HG03354 (cell line): ENCODE results near the gene DDX42.
"Not testable (repeated sequence)": the region's sequence is repeated elsewhere in the genome, so short reads cannot be mapped to it uniquely, and the experiment has no call there.

ENCODE experiments used
- ATAC-seq: cut with Tn5 transposase; IDR thresholded peaks from one replicate; pipeline ENCODE4 v1.9.1; 2021; ENCODE audit warnings: mild to moderate bottlenecking; ENCODE audit not compliant: unreplicated experiment, poor library complexity, severe bottlenecking

The DDX42 gene

GRCh38 chr17:63775420-63775819 is 1.4 kb downstream of the DDX42 start:
- no peak for ATAC-seq

DNA sequence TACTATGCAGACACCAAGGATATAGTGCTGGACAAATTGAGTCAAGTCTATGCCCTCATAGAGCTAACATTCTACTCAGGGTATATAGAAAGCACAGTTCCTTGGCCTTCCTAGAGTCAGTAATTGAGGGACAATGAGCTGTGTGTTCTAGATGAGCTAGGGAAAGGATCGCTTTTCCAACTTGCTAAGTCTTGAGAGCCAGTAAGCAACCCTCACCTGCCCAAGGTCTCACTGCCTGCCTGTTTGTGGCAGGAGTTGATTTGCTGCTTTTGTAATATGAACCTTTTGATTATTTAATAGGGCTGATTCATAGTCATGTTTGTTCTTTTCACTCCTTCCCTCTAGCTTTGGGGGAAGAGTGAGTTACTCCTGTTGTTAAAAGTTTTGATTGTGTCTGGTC is 6.5 kb downstream of the DDX42 start:
- ATAC-seq: no peak

GRCh38 chr17:63780928-63781327 is 7.0 kb downstream of the DDX42 start:
- no peak for ATAC-seq

DNA sequence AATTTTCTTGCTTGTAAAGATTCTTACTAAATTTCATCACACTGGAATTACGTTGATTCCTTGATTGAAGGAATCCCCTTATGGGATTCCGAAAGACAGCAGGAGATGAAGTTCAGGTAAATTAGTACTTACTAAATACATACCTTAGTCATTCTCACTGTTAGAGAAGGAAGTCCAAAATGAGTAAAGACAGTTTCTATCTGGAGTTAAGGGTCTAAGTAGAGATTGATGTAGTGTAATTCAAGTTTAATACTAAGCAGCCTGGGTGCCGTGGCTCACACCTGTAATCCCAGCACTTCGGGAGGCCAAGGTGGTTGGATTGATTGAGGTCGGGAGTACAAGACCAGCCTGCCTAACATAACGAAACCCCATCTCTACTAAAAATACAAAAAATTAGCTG is 9.6 kb downstream of the DDX42 start:
- no peak for ATAC-seq

- ATAC-seq: no peak
These were observed 11.6 kb downstream of the DDX42 start for GRCh38 chr17:63785556-63785955.

- ATAC-seq: no peak
These were observed 12.1 kb downstream of the DDX42 start for GRCh38 chr17:63786117-63786516.

DNA sequence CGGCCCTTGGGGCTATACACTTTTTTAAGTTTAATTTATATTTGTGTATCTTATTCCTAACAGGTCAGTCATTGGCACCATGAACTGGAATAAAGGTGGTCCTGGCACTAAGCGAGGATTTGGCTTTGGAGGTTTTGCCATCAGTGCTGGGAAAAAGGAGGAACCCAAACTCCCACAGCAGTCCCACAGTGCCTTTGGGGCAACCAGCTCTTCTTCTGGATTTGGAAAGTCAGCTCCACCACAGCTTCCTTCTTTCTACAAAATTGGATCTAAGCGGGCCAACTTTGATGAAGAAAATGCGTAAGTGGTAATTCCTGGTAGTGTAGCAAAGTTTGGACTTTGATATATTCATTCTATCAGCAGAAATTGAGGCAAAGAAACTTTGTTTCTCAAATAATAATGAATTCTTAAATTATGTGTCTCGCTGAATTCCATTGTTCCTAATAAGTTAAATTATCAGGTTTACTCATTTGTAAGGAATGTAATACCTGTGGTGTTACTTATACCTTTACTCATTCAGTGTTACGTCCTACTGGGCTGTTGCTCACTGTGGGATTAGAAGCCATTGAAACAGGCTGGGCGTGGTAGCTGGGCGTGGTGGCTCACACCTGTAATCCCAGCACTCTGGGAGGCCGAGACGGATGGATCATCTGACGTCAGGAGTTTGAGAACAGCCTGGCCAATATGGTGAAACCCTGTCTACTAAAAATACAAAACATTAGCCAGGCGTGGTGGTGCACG is 13.2 kb downstream of the DDX42 start:
- ATAC-seq: no peak

- no peak for ATAC-seq
These were observed 16.1 kb downstream of the DDX42 start for GRCh38 chr17:63790057-63790456.

DNA sequence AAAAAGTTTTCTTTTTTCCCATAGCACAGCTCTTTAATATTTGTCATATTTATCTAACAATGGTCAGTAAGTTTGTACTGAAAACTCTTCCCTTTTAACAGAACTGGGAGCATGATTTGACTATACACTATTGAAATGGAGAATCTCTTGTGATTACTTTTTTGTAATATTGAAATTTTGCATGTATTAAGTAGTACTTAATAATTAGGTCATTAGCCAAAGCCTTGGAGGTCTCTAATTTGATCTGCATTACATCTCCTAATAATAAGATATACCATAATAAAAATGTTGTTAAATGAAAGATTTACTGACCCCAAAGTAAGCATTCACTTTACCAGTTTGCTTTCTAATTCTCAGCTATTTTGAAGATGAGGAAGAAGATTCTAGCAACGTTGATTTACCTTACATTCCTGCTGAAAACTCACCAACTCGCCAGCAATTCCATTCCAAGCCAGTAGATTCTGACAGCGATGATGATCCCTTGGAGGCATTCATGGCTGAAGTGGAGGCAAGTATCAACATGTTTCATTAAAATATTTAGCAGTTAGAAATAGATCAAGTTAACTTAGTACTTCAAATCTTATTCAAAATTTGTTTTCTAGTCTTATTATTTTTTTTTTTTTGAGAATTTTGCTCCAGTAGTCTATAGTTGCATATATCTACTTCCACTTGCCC is 18.2 kb downstream of the DDX42 start:
- no peak for ATAC-seq

DNA sequence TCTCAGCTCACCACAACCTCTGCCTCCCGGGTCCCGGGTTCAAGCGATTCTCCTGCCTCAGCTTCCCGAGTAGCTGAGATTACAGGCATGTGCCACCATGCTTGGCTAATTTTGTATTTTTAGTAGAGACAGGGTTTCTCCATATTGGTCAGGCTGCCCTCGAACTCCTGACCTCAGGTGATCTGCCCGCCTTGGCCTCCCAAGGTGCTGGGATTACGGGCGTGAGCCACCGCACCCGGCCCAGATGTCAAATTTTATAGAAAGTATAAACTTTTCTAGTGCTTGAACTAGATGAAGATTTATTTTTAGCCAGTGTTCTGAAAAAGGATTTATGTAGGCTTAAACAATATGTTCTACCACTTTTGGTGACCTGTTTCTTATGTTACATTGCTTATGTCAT is 22.4 kb downstream of the DDX42 start:
- not testable (repeated sequence) for ATAC-seq

DNA sequence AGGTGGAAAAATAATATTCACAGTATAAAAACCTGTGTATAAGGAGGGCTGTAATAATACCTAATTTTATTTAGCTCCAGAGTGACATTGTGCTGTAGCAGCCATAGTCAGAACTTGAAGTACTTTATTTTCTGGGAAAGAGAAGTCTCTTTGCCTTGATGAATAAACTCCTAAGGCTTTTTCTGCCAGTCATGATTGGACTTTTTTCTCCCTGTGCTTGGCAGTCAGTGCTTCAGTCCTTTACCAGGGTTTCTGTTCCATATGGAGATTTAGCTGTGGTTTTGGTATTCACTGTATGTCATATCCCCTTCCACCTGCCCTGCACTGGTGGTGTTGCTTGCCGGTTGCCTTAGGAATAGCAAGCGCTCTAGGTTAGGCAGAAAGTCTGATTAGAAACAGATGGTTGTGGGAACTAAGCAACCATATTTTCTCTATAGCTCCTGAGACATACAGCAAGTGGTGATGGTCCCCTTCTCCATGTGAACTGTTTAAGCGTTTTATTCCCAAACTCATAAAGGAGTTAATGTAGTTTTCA is 24.7 kb downstream of the DDX42 start:
- no peak for ATAC-seq

- no peak for ATAC-seq
These were observed 26.8 kb downstream of the DDX42 start for GRCh38 chr17:63800783-63801182.

- no peak for ATAC-seq
These were observed 30.4 kb downstream of the DDX42 start for GRCh38 chr17:63804328-63804727.

- no peak for ATAC-seq
These were observed 31.6 kb downstream of the DDX42 start for GRCh38 chr17:63805591-63805990.

- no peak for ATAC-seq
These were observed 36.0 kb downstream of the DDX42 start for GRCh38 chr17:63809970-63810369.

DNA sequence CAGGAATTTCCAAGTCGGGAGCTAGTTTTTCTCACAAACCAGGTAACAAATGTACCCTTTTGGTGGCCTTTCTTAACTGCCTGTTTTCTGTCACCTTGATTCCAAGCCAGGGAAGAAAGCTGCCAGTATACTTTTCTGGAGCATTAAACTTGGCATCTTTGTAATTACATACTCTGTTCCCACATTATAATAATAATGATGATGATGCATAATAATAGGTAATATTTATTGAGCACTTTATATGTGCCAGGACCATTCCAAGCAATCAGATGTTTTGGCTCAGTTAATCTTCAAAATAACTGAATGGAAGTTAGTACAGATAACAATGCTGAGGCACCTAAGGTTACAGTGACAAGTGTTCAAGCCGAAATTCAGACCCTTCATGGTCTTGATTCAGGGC is 42.2 kb downstream of the DDX42 start:
- no peak for ATAC-seq

GRCh38 chr17:63816669-63817068 is 42.7 kb downstream of the DDX42 start:
- ATAC-seq: no peak

DNA sequence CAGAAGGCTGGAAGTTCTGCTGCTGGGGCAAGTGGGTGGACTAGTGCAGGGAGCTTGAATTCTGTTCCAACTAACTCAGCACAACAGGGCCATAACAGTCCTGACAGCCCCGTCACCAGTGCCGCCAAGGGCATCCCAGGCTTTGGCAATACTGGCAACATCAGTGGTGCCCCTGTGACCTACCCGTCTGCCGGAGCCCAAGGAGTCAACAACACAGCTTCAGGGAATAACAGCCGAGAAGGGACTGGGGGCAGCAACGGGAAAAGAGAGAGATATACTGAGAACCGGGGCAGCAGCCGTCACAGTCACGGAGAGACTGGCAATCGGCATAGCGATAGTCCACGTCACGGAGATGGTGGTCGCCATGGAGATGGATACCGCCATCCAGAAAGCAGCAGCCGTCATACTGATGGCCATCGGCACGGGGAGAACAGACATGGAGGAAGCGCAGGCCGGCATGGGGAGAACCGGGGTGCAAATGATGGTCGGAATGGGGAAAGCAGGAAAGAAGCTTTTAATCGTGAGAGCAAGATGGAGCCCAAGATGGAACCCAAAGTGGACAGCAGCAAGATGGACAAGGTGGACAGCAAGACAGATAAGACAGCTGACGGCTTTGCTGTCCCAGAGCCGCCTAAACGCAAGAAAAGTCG is 43.9 kb downstream of the DDX42 start:
- ATAC-seq: no peak

DNA sequence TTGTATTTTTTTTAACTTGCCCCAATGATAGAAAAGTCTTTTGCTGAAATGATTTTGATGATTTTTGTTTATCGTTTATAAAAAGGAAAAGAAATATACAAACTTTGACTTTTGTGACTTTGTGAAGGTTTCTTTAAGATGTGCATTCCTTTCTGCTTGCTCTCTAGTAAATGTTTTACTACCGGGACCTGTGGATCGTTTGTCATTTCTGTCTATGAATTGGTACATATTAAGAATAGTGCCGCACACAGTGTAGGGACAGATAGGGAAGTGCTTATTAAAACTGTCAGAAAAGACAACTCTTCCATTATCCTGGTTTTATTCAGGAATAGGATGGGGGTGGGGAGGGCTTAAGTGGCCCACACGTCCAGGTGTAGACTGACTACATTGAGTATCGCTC is 45.2 kb downstream of the DDX42 start:
- no peak for ATAC-seq

GRCh38 chr17:63819585-63820537 is 45.9 kb downstream of the DDX42 start:
- ATAC-seq: no peak
